ENCODE results near the gene KMT2E. TPM values are rescaled to one million over a fixed set of nuclear protein-coding genes. Genes with fewer than 3 reads are reported as not detected.

KMT2E gene
- total RNA-seq, 1 donor, result 132 TPM

DNA sequence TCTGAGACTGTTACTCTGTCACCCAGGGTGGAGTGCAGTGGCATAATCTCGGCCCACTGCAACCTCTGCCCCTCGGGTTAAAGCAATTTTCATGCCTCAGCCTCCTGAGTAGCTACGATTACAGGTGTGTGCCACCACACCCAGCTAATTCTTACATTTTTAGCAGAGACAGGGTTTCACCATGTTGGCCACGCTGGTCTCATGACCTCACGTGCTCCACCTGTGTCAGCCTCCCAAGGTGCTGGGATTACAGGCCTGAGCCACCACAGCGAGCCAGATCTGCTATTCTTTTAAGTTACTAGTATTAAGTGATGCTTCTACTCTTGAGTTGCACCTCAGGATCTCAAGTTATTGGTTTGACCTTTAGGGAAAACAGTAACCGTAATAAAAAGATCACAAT, 23.0 kb upstream of the KMT2E start:
- no peak for TF ChIP-seq CTCF (IDR thresholded peaks at IDR 0.05; ENCODE audit: insufficient read depth, low read length)
- no peak overlapping the region for H3K4me3 ChIP-seq (ENCODE audit: low read depth, low read length)
- DNase-seq (ENCODE audit: low read depth), result no peak

DNA sequence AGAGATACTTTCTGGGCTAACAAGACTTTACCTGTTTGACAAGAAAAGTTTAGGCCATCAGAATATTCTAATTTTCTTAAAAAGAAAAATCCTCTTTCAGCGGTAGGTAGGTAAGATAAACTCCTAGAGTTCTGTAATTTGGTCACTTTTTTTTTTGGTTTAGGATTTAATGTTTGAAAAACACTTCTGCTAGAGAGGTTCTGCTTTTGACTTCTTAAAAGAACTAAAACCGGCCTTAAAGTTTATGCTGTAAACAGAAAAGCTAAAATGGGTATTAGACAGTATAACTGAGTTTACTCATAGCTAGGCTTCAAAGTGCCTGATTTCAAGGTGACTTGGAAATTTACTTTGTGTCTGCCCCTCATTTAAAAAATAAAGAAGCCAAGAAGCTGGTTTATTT, 21.7 kb upstream of the KMT2E start:
- DNase-seq (ENCODE audit: low read depth), result no peak
- no peak for TF ChIP-seq CTCF (IDR thresholded peaks at IDR 0.05; ENCODE audit: insufficient read depth, low read length)

DNA sequence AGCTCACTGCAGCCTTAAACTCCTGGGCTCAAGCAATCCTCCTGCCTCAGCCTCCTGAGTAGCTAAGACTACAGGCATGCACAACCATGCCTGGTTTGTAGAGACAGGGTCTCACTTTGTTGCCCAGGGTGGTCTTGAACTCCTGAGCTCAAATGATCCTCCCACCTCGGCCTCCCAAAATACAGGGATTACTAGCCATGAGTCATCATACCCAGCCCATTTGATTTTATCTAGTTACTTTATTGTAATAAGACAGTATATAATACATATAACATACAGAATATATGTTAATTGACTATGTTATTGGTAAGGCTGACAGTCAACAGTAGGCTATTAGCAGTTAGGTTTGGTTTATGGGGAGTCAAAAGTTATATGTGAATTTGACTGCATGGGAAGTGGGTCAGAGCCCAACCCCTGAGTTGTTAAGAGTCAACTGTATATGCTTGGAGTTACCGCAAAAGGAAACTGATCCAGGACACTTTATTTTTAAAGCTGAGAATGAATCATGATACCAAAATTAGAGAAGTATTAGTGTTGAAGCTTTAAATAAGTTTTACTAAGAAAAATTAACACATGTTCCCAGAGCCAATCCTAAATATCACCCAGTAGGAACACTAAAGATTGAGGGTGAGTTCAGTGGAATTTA, 20.7 kb upstream of the KMT2E start:
- H3K4me3 ChIP-seq (ENCODE audit: low read depth, low read length), result no peak overlapping the region
- TF ChIP-seq CTCF (IDR thresholded peaks at IDR 0.05; ENCODE audit: insufficient read depth, low read length), result no peak
- DNase-seq (ENCODE audit: low read depth), result no peak

More for the DNA sequence above, 21.7 kb upstream of the KMT2E start:
- no peak overlapping the region for H3K4me3 ChIP-seq (ENCODE audit: low read depth, low read length)

GRCh38 chr7:104998040-104998752, 15.8 kb upstream of the KMT2E start:
- no peak for TF ChIP-seq CTCF (IDR thresholded peaks at IDR 0.05; ENCODE audit: insufficient read depth, low read length)
- no peak overlapping the region for H3K4me3 ChIP-seq (ENCODE audit: low read depth, low read length)
- no peak for DNase-seq (ENCODE audit: low read depth)

DNA sequence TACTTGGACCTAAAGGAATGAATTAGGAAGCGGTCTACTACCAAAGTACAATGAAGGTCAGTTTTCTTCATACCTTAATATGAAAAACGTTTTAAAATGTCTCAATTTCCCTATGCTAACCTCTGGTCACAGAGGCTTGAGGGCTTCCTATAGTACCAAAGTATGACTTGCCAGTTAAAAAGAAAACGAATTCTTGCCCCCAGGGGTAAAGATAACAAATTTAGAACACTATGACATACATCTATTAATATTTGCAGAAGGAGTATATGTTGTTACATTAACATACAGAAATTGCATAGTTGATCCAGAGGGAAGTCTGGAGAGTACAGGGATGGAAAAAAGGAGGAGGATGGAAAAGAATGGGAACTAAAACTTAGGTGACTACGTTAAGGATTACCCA, 13.8 kb upstream of the KMT2E start:
- no peak for TF ChIP-seq CTCF (IDR thresholded peaks at IDR 0.05; ENCODE audit: insufficient read depth, low read length)
- no peak for DNase-seq (ENCODE audit: low read depth)
- no peak overlapping the region for H3K4me3 ChIP-seq (ENCODE audit: low read depth, low read length)

- no peak for TF ChIP-seq CTCF (IDR thresholded peaks at IDR 0.05; ENCODE audit: insufficient read depth, low read length)
- no peak for DNase-seq (ENCODE audit: low read depth)
- H3K4me3 ChIP-seq (ENCODE audit: low read depth, low read length), result no peak overlapping the region
These were observed 13.1 kb upstream of the KMT2E start for GRCh38 chr7:105000927-105001336.

Data from fibroblast of the aortic adventitia (primary cell).